DMS53 (cell line): ENCODE results near the gene PDE4D.

Experiments used
- DNase-seq: peaks from one replicate; lab custom pipeline; 2025; lab: John Stamatoyannopoulos, UW

The PDE4D gene

GRCh38 chr5:59209758-59210359, 683.7 kb downstream of the PDE4D start:
- no peak for DNase-seq

GRCh38 chr5:59208474-59208873, 685.1 kb downstream of the PDE4D start:
- no peak for DNase-seq

- DNase-seq: no peak
Measured at GRCh38 chr5:59207401-59207800, 686.1 kb downstream of the PDE4D start.

GRCh38 chr5:59206132-59206581, 687.4 kb downstream of the PDE4D start:
- no peak for DNase-seq

- no peak for DNase-seq
Measured at GRCh38 chr5:59204114-59204897, 689.2 kb downstream of the PDE4D start.

- DNase-seq: no peak
Measured at GRCh38 chr5:59199868-59200267, 693.7 kb downstream of the PDE4D start.

- no peak for DNase-seq
Measured at GRCh38 chr5:59198832-59199231, 694.7 kb downstream of the PDE4D start.

- no peak for DNase-seq
Measured at GRCh38 chr5:59198365-59198764, 695.2 kb downstream of the PDE4D start.

- no peak for DNase-seq
Measured at GRCh38 chr5:59197911-59198310, 695.6 kb downstream of the PDE4D start.

GRCh38 chr5:59193616-59194319, 699.8 kb downstream of the PDE4D start:
- no peak for DNase-seq

GRCh38 chr5:59190746-59191145, 702.8 kb downstream of the PDE4D start:
- DNase-seq: no peak

- no peak for DNase-seq
Measured at GRCh38 chr5:59189472-59190244, 703.9 kb downstream of the PDE4D start.

GRCh38 chr5:59188419-59189225, 704.9 kb downstream of the PDE4D start:
- peak; percentile 84 for DNase-seq

GRCh38 chr5:59187857-59188256, 705.7 kb downstream of the PDE4D start:
- no peak for DNase-seq

GRCh38 chr5:59186623-59187022, 706.9 kb downstream of the PDE4D start:
- no peak for DNase-seq

- no peak for DNase-seq
Measured at GRCh38 chr5:59185757-59186385, 707.7 kb downstream of the PDE4D start.

- no peak for DNase-seq
Measured at GRCh38 chr5:59184769-59185168, 708.8 kb downstream of the PDE4D start.

GRCh38 chr5:59182760-59183159, 710.8 kb downstream of the PDE4D start:
- DNase-seq: no peak

- no peak for DNase-seq
Measured at GRCh38 chr5:59180515-59180914, 713.0 kb downstream of the PDE4D start.

- no peak for DNase-seq
Measured at GRCh38 chr5:59179704-59180103, 713.8 kb downstream of the PDE4D start.

- DNase-seq: no peak
Measured at GRCh38 chr5:59178482-59178881, 715.0 kb downstream of the PDE4D start.
